ENCODE data around the gene JUNB.
"Not testable (repeated sequence)": the region's sequence is repeated elsewhere in the genome, so short reads cannot be mapped to it uniquely, and the experiment has no call there.

JUNB gene

GRCh38 chr19:12802267-12803106 is 11.2 kb downstream of the JUNB start:
- in situ Hi-C loops (cut with MboI; ENCODE audit: low sequenced_read_pairs) = no loop called here

GRCh38 chr19:12804051-12804450 is 12.8 kb downstream of the JUNB start:
- in situ Hi-C loops (cut with MboI; ENCODE audit: low sequenced_read_pairs) = no loop called here

GRCh38 chr19:12806242-12807081 is 15.2 kb downstream of the JUNB start, which contains the start of gene RNASEH2A:
Gene RNASEH2A (plus strand): TSS chr19:12806584. CDS start chr19:12806674, 90 bp downstream.
- in situ Hi-C loops (cut with MboI; ENCODE audit: low sequenced_read_pairs) = loop anchor here (5.0 kb wide), 1 partner anchor 39 kb away; no protein-coding TSS in a partner anchor

- in situ Hi-C loops (cut with MboI; ENCODE audit: low sequenced_read_pairs) = no loop called here
These were observed 23.8 kb downstream of the JUNB start for GRCh38 chr19:12815088-12815487.

GRCh38 chr19:12817188-12817587 is 25.9 kb downstream of the JUNB start:
- in situ Hi-C loops (cut with MboI; ENCODE audit: low sequenced_read_pairs) = not testable (repeated sequence)

GRCh38 chr19:12817810-12818209 is 26.5 kb downstream of the JUNB start:
- in situ Hi-C loops (cut with MboI; ENCODE audit: low sequenced_read_pairs) = not testable (repeated sequence)

- in situ Hi-C loops (cut with MboI; ENCODE audit: low sequenced_read_pairs) = no loop called here
These were observed 30.5 kb downstream of the JUNB start for GRCh38 chr19:12821761-12822160.

GRCh38 chr19:12825254-12826131 is 34.2 kb downstream of the JUNB start:
- in situ Hi-C loops (cut with MboI; ENCODE audit: low sequenced_read_pairs) = no loop called here

- in situ Hi-C loops (cut with MboI; ENCODE audit: low sequenced_read_pairs) = no loop called here
These were observed 37.2 kb downstream of the JUNB start for GRCh38 chr19:12828494-12828893.

- in situ Hi-C loops (cut with MboI; ENCODE audit: low sequenced_read_pairs) = no loop called here
These were observed 42.1 kb downstream of the JUNB start for GRCh38 chr19:12833418-12833737.

GRCh38 chr19:12833738-12834565 is 42.7 kb downstream of the JUNB start:
- in situ Hi-C loops (cut with MboI; ENCODE audit: low sequenced_read_pairs) = no loop called here

- in situ Hi-C loops (cut with MboI; ENCODE audit: low sequenced_read_pairs) = no loop called here
These were observed 43.3 kb downstream of the JUNB start, which contains the start of gene RTBDN for GRCh38 chr19:12834566-12834943. Gene RTBDN (minus strand): TSS chr19:12834579. CDS start chr19:12829979, 4,600 bp downstream.

GRCh38 chr19:12834976-12835757 is 43.9 kb downstream of the JUNB start:
- in situ Hi-C loops (cut with MboI; ENCODE audit: low sequenced_read_pairs) = no loop called here

- in situ Hi-C loops (cut with MboI; ENCODE audit: low sequenced_read_pairs) = no loop called here
These were observed 45.2 kb downstream of the JUNB start for GRCh38 chr19:12836529-12836863.

GRCh38 chr19:12837225-12837624 is 45.9 kb downstream of the JUNB start:
- in situ Hi-C loops (cut with MboI; ENCODE audit: low sequenced_read_pairs) = no loop called here

- in situ Hi-C loops (cut with MboI; ENCODE audit: low sequenced_read_pairs) = no loop called here
These were observed 47.0 kb downstream of the JUNB start, which contains the start of gene MAST1 for GRCh38 chr19:12838182-12838885. Gene MAST1 (plus strand): TSS chr19:12838515. CDS start chr19:12838573, 58 bp downstream.

GRCh38 chr19:12838886-12839756 is 47.8 kb downstream of the JUNB start:
- in situ Hi-C loops (cut with MboI; ENCODE audit: low sequenced_read_pairs) = no loop called here
